GM18498 (cell line): ENCODE measurements around the gene RBMS1.
"Not testable (repeated sequence)": the region's sequence is repeated elsewhere in the genome, so short reads cannot be mapped to it uniquely, and the experiment has no call there.

ENCODE experiments used
- ATAC-seq: cut with Tn5 transposase; IDR thresholded peaks from one replicate; pipeline ENCODE4 v1.9.1; 2021; ENCODE audit warnings: mild to moderate bottlenecking, moderate library complexity; ENCODE audit not compliant: unreplicated experiment

RBMS1 gene

GRCh38 chr2:160472839-160473251 lies 20.8 kb downstream of the RBMS1 start:
- ATAC-seq = no peak

GRCh38 chr2:160471950-160472349 lies 21.7 kb downstream of the RBMS1 start:
- no peak for ATAC-seq

- ATAC-seq = no peak
These were observed 23.9 kb downstream of the RBMS1 start for GRCh38 chr2:160469621-160470204.

- no peak for ATAC-seq
These were observed 24.4 kb downstream of the RBMS1 start for GRCh38 chr2:160469164-160469563.

- no peak for ATAC-seq
These were observed 26.5 kb downstream of the RBMS1 start for GRCh38 chr2:160467086-160467485.

GRCh38 chr2:160465406-160465805 lies 28.2 kb downstream of the RBMS1 start:
- no peak for ATAC-seq

- ATAC-seq = no peak
These were observed 28.6 kb downstream of the RBMS1 start for GRCh38 chr2:160465002-160465401.

GRCh38 chr2:160464017-160464416 lies 29.6 kb downstream of the RBMS1 start:
- ATAC-seq = no peak

GRCh38 chr2:160463245-160463644 lies 30.4 kb downstream of the RBMS1 start:
- ATAC-seq = no peak

- no peak for ATAC-seq
These were observed 33.3 kb downstream of the RBMS1 start for GRCh38 chr2:160460333-160460731.

GRCh38 chr2:160459538-160460332 lies 33.9 kb downstream of the RBMS1 start:
- ATAC-seq = no peak

GRCh38 chr2:160458718-160459453 lies 34.7 kb downstream of the RBMS1 start:
- ATAC-seq = no peak

GRCh38 chr2:160457588-160457987 lies 36.0 kb downstream of the RBMS1 start:
- ATAC-seq = peak; percentile 71

GRCh38 chr2:160454070-160454797 lies 39.4 kb downstream of the RBMS1 start:
- no peak for ATAC-seq

- ATAC-seq = no peak
These were observed 40.3 kb downstream of the RBMS1 start for GRCh38 chr2:160453111-160453820.

- ATAC-seq = no peak
These were observed 43.1 kb downstream of the RBMS1 start for GRCh38 chr2:160450486-160450885.

GRCh38 chr2:160448821-160449220 lies 44.8 kb downstream of the RBMS1 start:
- not testable (repeated sequence) for ATAC-seq

- ATAC-seq = no peak
These were observed 47.9 kb downstream of the RBMS1 start for GRCh38 chr2:160445673-160446072.

- ATAC-seq = no peak
These were observed 51.0 kb downstream of the RBMS1 start for GRCh38 chr2:160442603-160443002.

GRCh38 chr2:160440888-160441287 lies 52.7 kb downstream of the RBMS1 start:
- no peak for ATAC-seq

GRCh38 chr2:160439038-160439437 lies 54.6 kb downstream of the RBMS1 start:
- ATAC-seq = not testable (repeated sequence)
